IMR-90 (cell line): Measurements from ENCODE around the gene SUGP2. TPM values are rescaled to one million over a fixed set of nuclear protein-coding genes. Genes with fewer than 3 reads are reported as not detected.

ENCODE experiments used
- ATAC-seq: fragments of 200-7000 bp; cut with Tn5 transposase; 2 replicates; pipeline ENCODE4 v1.9.1; 2020; ENCODE audit warnings: low read depth, mild to moderate bottlenecking, moderate library complexity
- BruUV-seq: library from RNA; stranded (reverse); fragments of 400-500 nt; replicated peaks from 2 replicates; lab custom pipeline; 2021; lab: Mats Ljungman, UMichigan
- CTCF ChIA-PET: fragments of 300-600 bp; formaldehyde crosslinking; extraction: SDS; loops from one replicate; lab custom pipeline; 2021; ENCODE audit warnings: antibody characterized with exemption; lab: Yijun Ruan, JAX
- POLR2A ChIA-PET: fragments of 300-600 bp; sonication (Branson Sonifier 250); formaldehyde crosslinking; loops from one replicate; lab custom pipeline; 2022; ENCODE audit warnings: antibody characterized with exemption; ENCODE audit not compliant: unreplicated experiment; lab: Charles Lee
- DNase-seq: peaks from one replicate; pipeline ENCODE4 v3.0.0; 2013
- H2AFZ ChIP-seq: replicated peaks from 2 replicates; pipeline ENCODE3; 2013; ENCODE audit warnings: low read length, mild to moderate bottlenecking; ENCODE audit not compliant: poor library complexity
- H2AK5ac ChIP-seq: 2 replicates; pipeline ENCODE4 v1.6.1; 2013; ENCODE audit warnings: low read depth, low read length, inconsistent platforms
- H2AK9ac ChIP-seq: replicated peaks from 2 replicates; pipeline ENCODE3; 2013; ENCODE audit warnings: mild to moderate bottlenecking, low read depth, low read length, moderate library complexity; ENCODE audit not compliant: poor library complexity
- H2BK120ac ChIP-seq: 2 replicates; pipeline ENCODE4 v1.6.1; 2013; ENCODE audit warnings: low read depth, low read length, inconsistent platforms
- H2BK15ac ChIP-seq: 3 replicates; pipeline ENCODE4 v1.6.1; 2013; ENCODE audit warnings: low read depth, low read length, inconsistent platforms
- H2BK20ac ChIP-seq: 2 replicates; pipeline ENCODE4 v1.6.1; 2013; ENCODE audit warnings: low read depth, mild to moderate bottlenecking, inconsistent platforms, low read length, moderate library complexity
- H2BK5ac ChIP-seq: 2 replicates; pipeline ENCODE4 v1.6.1; 2013; ENCODE audit warnings: mild to moderate bottlenecking, low read depth, low read length, inconsistent platforms; ENCODE audit not compliant: poor library complexity, severe bottlenecking
- H3K14ac ChIP-seq: replicated peaks from 2 replicates; pipeline ENCODE4 v1.6.1; 2013; ENCODE audit warnings: low read depth, low read length, inconsistent platforms
- H3K18ac ChIP-seq: 2 replicates; pipeline ENCODE4 v1.6.1; 2013; ENCODE audit warnings: low read depth, low read length, control low read depth
- H3K23ac ChIP-seq: 2 replicates; pipeline ENCODE4 v1.6.1; 2013; ENCODE audit warnings: low read depth, low read length, inconsistent platforms
- H3K27ac ChIP-seq: 2 replicates; pipeline ENCODE4 v1.5.1; 2013; ENCODE audit warnings: mild to moderate bottlenecking, control low read depth, low read length; ENCODE audit not compliant: insufficient read depth
- H3K27me3 ChIP-seq: 2 replicates; pipeline ENCODE4 v1.6.1; 2013; ENCODE audit warnings: low read length; ENCODE audit not compliant: control insufficient read depth, insufficient read depth
- H3K36me3 ChIP-seq: 2 replicates; pipeline ENCODE4 v1.6.1; 2013; ENCODE audit warnings: low read length, mixed read lengths; ENCODE audit not compliant: control insufficient read depth, insufficient read depth
- H3K4ac ChIP-seq: 2 replicates; pipeline ENCODE4 v1.6.1; 2013; ENCODE audit warnings: low read depth, low read length, inconsistent platforms
- H3K4me1 ChIP-seq: 2 replicates; pipeline ENCODE4 v1.6.1; 2013; ENCODE audit warnings: low read length, mixed read lengths; ENCODE audit not compliant: control insufficient read depth, insufficient read depth
- H3K4me2 ChIP-seq: 2 replicates; pipeline ENCODE4 v1.6.1; 2013; ENCODE audit warnings: low read depth, mild to moderate bottlenecking, control low read depth, low read length, moderate library complexity
- H3K4me3 ChIP-seq: 2 replicates; pipeline ENCODE4 v1.5.1; 2013; ENCODE audit warnings: low read depth, mild to moderate bottlenecking, control low read depth, low read length, moderate library complexity; ENCODE audit not compliant: insufficient read depth
- H3K56ac ChIP-seq: 2 replicates; pipeline ENCODE4 v1.6.1; 2013; ENCODE audit warnings: low read length, inconsistent platforms; ENCODE audit not compliant: insufficient read depth; ENCODE audit errors: extremely low read depth
- H3K79me1 ChIP-seq, 2 experiments: 2 replicates each; pipeline ENCODE4 v1.6.1; 2013; ENCODE audit warnings: low read length in 2 of 2, inconsistent platforms in 1 of 2, low read depth in 1 of 2
- H3K9ac ChIP-seq: 2 replicates; pipeline ENCODE4 v1.6.1; 2013; ENCODE audit warnings: low read depth, low read length, control low read depth
- H3K9me1 ChIP-seq: 2 replicates; pipeline ENCODE4 v1.6.1; 2013; ENCODE audit warnings: low read length, inconsistent platforms; ENCODE audit not compliant: insufficient read depth
- H3K9me3 ChIP-seq: 2 replicates; pipeline ENCODE4 v1.6.1; 2013; ENCODE audit warnings: low read length; ENCODE audit not compliant: control insufficient read depth, insufficient read depth
- H4K20me1 ChIP-seq: 2 replicates; pipeline ENCODE4 v1.6.1; 2013; ENCODE audit warnings: low read length, inconsistent platforms; ENCODE audit not compliant: insufficient read depth
- H4K5ac ChIP-seq: 2 replicates; pipeline ENCODE4 v1.6.1; 2013; ENCODE audit warnings: mild to moderate bottlenecking, low read depth, low read length, control low read depth
- H4K8ac ChIP-seq, 2 experiments: 2 replicates each; pipeline ENCODE4 v1.6.1; 2013; ENCODE audit warnings: low read depth in 2 of 2, low read length in 2 of 2, control low read depth in 1 of 2, inconsistent platforms in 1 of 2
- H4K91ac ChIP-seq: 2 replicates; pipeline ENCODE4 v1.6.1; 2013; ENCODE audit warnings: low read depth, low read length, inconsistent platforms; ENCODE audit not compliant: insufficient read depth
- BHLHE40 ChIP-seq: fragments of 150-350 bp; IDR thresholded peaks from 2 replicates; pipeline ENCODE4 v1.6.1; 2016; ENCODE audit warnings: mild to moderate bottlenecking, low read depth, low read length
- CEBPB ChIP-seq: IDR thresholded peaks from 2 replicates; pipeline ENCODE4 v1.6.1; 2012; ENCODE audit warnings: low read depth, low read length, improper control_type of control experiment
- CHD1 ChIP-seq: IDR thresholded peaks from 2 replicates; pipeline ENCODE4 v1.6.1; 2012; ENCODE audit warnings: low read depth, low read length, improper control_type of control experiment
- MAZ ChIP-seq: IDR thresholded peaks from 2 replicates; pipeline ENCODE4 v1.6.1; 2012; ENCODE audit warnings: low read depth, mild to moderate bottlenecking, low read length, improper control_type of control experiment, moderate library complexity, borderline replicate concordance
- POLR2A ChIP-seq: IDR thresholded peaks from 2 replicates; pipeline ENCODE4 v1.6.1; 2012; ENCODE audit warnings: mild to moderate bottlenecking, low read depth, low read length
- RFX5 ChIP-seq: IDR thresholded peaks from 2 replicates; pipeline ENCODE4 v1.8.0; 2012; ENCODE audit warnings: low read depth, mild to moderate bottlenecking, low read length, moderate library complexity
- SMC3 ChIP-seq: fragments of 150-350 bp; IDR thresholded peaks from 2 replicates; pipeline ENCODE4 v1.6.1; 2016; ENCODE audit warnings: low read depth, mild to moderate bottlenecking, antibody characterized with exemption, low read length, moderate library complexity
- WGBS, 2 experiments: methylation state at CpG; one replicate each; pipeline versions ENCODE4 v1.1.5 to v1.1.7; 2013; ENCODE audit warnings: missing lambda C conversion rate in 2 of 2; ENCODE audit not compliant: insufficient read length in 1 of 2; ENCODE audit errors: extremely low coverage in 2 of 2; 5-methylcytosine and 5-hydroxymethylcytosine counted together
- dilution Hi-C: fragments of 300-500 bp; cut with HindIII; formaldehyde crosslinking; loops from one replicate; pipeline ENCODE4 v1.14.3; 2018; ENCODE audit warnings: low sequenced_read_pairs; ENCODE audit not compliant: unreplicated experiment
- in situ Hi-C: fragments of 300-500 bp; cut with MboI; formaldehyde crosslinking; loops from 3 replicates; pipeline ENCODE4 v1.14.3; 2019; ENCODE audit warnings: low sequenced_read_pairs, inconsistent platforms, mixed read lengths
- intact Hi-C: fragments of 100-400 bp; cut with micrococcal nuclease; formaldehyde crosslinking; loops from 2 replicates; pipeline ENCODE4 v1.10.0; 2022
- polyA plus RNA-seq, 3 experiments: library from polyadenylated mRNA; depleted of rRNA; stranded (reverse); fragments of >200 nt; gene quantifications; 2 replicates each; pipeline ENCODE4 v1.2.3, GENCODE V29; 2012; ENCODE audit warnings: low replicate concordance in 1 of 3
- total RNA-seq: library from RNA; depleted of rRNA; stranded (reverse); fragments of >200 nt; gene quantifications from 2 replicates; pipeline ENCODE4 v1.2.3, GENCODE V29; 2012

The SUGP2 gene
- total and polyA plus RNA-seq, 2 of the 4 experiments (the other 2 are of a cell fraction) = 25.8 to 69.2 TPM

DNA sequence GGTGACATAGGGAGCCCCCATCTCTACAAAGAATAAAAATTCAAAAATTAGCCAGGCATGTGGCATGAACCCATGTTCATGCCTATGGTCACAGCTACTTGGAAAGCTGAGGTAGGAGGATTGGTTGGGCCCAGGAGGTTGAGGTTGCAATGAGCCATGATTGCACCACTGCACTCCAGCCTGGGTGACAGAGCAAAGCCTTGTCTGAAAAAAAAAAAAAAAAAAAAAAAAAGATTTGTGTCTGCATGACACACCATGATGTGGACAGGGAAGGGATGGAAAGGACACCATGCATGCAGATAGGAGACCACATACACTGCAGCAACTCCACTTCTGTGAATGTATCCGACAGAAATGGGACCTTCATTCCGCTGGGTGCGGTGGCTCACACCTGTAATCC, 58.3 kb downstream of the SUGP2 start:
- Histone ChIP-seq H2BK15ac (no peak overlapping the region), H3K4me3 (no peak overlapping the region), H3K27me3 (no peaks in the 10 kb centered on the region), H4K5ac (no peak overlapping the region), H3K4ac (no peak overlapping the region), H3K23ac (no peak overlapping the region), H3K36me3 (no peaks in the 10 kb centered on the region), H3K9ac (no peak overlapping the region), H4K8ac (no peak overlapping the region), H2AK5ac (peak overlapping the region; percentile 39; the same call in 1 of the 2 replicates), H3K79me1 (no peaks in the 10 kb centered on the region), H2BK120ac (no peak overlapping the region), H3K27ac (no peak overlapping the region), H3K56ac (no peak overlapping the region), H4K91ac (no peak overlapping the region), H3K18ac (no peak overlapping the region), H2AFZ (no peak overlapping the region), H3K14ac (no peak overlapping the region), H2BK20ac (no peak overlapping the region), H3K4me1 (peaks cover 8% of the 10 kb centered on the region), H4K20me1 (no peaks in the 10 kb centered on the region), H3K9me3 (no peaks in the 10 kb centered on the region), H3K9me1 (no peaks in the 10 kb centered on the region), H3K4me2 (no peak overlapping the region), H2BK5ac (no peak overlapping the region), H2AK9ac (no peak overlapping the region)
- TF ChIP-seq CHD1 (no peak), POLR2A (no peak), MAZ (no peak), RFX5 (no peak), CEBPB (peak; percentile 74), SMC3 (no peak), BHLHE40 (no peak)
- WGBS, 2 experiments = no CpG with 5 or more reads among the region's 3 CpGs
- no TSS peak for BruUV-seq
- no peak; the same call in 1 of the 2 replicates for ATAC-seq
- CTCF ChIA-PET = no interaction called here
- POLR2A ChIA-PET = interaction anchor here (0.7 kb wide), 1 partner anchor 13 kb away, joined by 14 read pairs; no protein-coding TSS in a partner anchor
- in situ Hi-C loops (no loop called here), intact Hi-C loops (no loop called here), dilution Hi-C loops (no loop called here)
- DNase-seq = peak; percentile 62
